LNCAP (cell line): ENCODE results near the gene XPO6.

Experiments
- TF ChIP-seq, protein P1 (sequence below): fragments of 450-650 bp; IDR thresholded peaks from 2 replicates; pipeline ENCODE4 v1.5.1; 2017; ENCODE audit warnings: mild to moderate bottlenecking

The XPO6 gene

GRCh38 chr16:28126684-28127620 is 84.8 kb downstream of the XPO6 start:
- TF ChIP-seq, protein P1, sequence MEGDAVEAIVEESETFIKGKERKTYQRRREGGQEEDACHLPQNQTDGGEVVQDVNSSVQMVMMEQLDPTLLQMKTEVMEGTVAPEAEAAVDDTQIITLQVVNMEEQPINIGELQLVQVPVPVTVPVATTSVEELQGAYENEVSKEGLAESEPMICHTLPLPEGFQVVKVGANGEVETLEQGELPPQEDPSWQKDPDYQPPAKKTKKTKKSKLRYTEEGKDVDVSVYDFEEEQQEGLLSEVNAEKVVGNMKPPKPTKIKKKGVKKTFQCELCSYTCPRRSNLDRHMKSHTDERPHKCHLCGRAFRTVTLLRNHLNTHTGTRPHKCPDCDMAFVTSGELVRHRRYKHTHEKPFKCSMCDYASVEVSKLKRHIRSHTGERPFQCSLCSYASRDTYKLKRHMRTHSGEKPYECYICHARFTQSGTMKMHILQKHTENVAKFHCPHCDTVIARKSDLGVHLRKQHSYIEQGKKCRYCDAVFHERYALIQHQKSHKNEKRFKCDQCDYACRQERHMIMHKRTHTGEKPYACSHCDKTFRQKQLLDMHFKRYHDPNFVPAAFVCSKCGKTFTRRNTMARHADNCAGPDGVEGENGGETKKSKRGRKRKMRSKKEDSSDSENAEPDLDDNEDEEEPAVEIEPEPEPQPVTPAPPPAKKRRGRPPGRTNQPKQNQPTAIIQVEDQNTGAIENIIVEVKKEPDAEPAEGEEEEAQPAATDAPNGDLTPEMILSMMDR: no peak

DNA sequence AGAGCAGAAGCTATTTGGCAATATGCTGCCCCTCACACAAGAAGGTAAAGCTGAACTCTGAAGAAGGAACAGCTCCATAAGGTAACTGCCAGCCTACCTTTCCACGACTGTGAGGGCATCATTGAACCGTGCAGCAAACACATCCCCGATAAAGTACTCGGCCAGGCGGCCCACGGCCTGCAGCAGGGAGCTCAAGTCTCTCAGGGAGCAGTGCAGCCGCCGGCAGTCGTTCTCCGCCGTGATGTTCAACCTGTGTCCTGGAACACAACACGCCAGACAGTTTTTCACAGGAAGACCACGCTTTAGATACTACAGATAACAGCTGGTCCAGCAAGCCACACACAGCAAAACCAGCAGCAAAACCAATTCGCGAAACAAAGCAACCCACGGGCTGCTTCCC is 86.2 kb downstream of the XPO6 start:
- TF ChIP-seq, protein P1: no peak

GRCh38 chr16:28121527-28121926 is 90.2 kb downstream of the XPO6 start:
- TF ChIP-seq, protein P1: no peak

DNA sequence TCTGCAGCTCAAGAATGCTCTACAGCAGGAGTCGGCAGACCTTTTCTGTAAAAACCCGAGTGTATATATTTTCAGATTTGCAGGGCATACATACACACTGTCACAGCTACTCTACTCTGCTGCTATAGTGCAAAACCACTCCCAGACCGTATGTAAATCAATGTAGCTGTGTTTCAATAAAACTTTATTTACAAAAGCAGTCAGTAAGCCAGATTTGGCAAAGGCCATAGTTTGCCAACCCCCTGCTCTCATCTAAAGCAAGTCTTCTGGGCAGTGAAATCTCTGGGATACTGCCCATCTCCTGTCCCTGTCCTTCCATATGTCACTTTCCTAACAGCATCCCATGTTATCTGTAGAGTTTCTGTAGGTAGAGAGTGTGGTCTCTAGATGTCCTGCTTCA is 91.0 kb downstream of the XPO6 start:
- TF ChIP-seq, protein P1: no peak

DNA sequence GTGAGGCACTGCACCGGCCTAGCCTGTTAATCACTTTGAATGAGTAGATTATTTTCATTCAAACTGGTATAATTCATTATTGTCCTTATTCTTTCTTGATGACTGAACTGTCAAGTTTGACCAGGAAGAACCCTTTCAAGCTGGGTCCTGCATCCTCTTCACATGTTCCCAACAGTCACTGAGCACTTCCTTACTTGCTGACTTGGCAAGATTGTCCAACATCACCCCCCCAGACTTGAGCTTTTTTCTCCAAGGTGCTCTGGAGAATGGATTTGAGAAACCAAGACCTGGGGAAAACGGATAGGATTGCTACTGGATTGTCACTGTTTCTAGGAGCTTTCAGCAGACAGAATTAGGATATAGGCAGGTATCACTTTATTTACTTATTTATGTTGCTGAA is 93.1 kb downstream of the XPO6 start:
- TF ChIP-seq, protein P1: no peak

DNA sequence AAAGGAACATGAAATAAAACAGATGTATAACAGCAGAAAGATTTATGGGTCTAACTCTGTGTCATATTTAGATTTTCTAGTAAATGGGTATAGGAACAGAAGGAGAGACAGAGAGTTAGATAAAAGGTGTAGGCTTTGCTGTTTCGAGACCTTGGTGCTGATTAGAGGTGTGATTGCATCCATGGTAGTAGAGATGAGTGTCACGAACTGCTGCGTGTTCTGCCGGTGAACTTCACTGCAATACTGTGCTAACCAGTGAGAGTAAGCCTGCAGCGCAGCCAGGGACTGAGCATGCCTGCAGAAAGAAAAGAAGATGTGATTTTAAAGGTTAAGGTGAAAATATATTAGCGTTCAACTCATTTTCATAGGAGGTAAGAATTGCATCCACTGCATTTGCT is 94.6 kb downstream of the XPO6 start:
- TF ChIP-seq, protein P1: no peak

DNA sequence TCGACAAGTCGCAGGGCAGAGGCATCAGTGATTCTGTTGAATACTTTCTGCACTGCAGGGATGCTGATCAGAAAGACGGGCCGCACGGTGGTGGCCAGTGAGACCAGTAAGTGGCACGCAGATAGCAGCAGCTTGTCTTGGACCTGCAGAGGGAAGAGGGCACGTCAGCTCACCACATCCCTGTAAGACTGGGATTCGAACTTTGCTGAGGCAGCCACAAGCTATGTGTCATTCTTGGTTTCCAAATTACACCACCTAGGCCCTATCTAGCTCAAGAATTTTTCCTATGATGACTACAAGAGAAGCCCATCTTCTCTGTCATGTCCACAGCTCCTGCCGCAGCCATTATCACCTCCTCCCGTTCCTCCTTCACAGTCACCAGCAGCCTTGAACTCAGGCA is 98.9 kb downstream of the XPO6 start:
- TF ChIP-seq, protein P1: no peak
